Testis (tissue), 2 donors: ENCODE results near the gene TSPAN13.

ENCODE experiments used
- POLR2A ChIP-seq: fragments of 450-650 bp; IDR thresholded peaks from one replicate; pipeline ENCODE4 v1.6.1; 2017; ENCODE audit warnings: antibody characterized with exemption, mild to moderate bottlenecking, moderate library complexity
- TF ChIP-seq, protein P1 (sequence below), 3 experiments: fragments of 450-650 bp in 2 of 3; fragments of 200-600 bp in 1 of 3; sonication (generic) in 1 of 3; IDR thresholded peaks; one replicate each; pipeline ENCODE4 v1.5.1; 2016 to 2019; ENCODE audit warnings: antibody characterized with exemption in 3 of 3, mild to moderate bottlenecking in 2 of 3, moderate library complexity in 1 of 3

DNA sequence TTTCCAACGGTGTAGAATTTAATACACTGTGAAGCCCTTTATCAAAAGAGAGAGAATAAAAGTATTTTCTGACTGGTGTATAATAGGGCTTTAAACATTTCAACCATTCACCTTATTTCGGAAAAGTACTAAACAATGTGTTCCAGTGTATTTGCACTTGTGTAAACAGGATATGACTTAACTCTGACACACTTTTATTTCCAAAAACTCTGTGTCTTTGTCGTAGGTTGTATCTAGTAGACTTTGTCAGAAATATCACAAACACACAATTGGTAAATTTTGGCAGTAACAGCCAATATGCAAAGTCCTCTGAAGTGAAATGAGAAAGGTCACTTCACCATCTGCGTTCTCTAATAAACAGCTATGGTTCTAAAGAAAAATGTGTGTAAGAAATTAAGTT lies 10.3 kb upstream of the TSPAN13 start:
- TF ChIP-seq, protein P1, sequence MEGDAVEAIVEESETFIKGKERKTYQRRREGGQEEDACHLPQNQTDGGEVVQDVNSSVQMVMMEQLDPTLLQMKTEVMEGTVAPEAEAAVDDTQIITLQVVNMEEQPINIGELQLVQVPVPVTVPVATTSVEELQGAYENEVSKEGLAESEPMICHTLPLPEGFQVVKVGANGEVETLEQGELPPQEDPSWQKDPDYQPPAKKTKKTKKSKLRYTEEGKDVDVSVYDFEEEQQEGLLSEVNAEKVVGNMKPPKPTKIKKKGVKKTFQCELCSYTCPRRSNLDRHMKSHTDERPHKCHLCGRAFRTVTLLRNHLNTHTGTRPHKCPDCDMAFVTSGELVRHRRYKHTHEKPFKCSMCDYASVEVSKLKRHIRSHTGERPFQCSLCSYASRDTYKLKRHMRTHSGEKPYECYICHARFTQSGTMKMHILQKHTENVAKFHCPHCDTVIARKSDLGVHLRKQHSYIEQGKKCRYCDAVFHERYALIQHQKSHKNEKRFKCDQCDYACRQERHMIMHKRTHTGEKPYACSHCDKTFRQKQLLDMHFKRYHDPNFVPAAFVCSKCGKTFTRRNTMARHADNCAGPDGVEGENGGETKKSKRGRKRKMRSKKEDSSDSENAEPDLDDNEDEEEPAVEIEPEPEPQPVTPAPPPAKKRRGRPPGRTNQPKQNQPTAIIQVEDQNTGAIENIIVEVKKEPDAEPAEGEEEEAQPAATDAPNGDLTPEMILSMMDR (IDR thresholded peaks at IDR 0.05): no peak
- no peak for TF ChIP-seq POLR2A
